Measurements from ENCODE around the gene ZNF286A.
"Not testable (repeated sequence)": the region's sequence is repeated elsewhere in the genome, so short reads cannot be mapped to it uniquely, and the experiment has no call there.

ZNF286A gene

DNA sequence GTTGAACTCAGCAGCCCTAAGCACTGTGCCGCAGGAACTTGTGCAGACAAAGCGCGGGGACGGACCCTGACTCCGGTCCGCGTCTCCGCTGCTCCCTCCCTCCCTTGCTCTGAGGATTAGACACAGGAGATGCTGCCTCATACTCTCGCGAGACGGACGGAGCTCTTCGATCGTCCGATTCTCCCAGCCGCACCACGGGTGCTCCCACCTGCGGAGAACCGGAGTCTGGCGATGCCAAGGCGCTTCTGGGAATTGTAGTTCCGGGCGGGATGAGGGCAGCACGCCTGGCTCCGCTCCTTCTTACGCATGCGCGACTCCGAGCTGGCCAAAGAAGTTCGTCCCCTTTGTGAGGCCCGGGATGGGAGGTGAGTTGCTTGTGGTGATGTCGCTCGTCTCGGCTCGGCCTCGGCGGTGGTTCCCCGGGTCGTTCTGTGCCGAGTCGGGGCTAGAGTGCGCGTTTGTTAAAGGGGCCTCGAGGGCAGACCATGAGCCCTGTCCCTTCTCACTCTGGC, at the start of gene ZNF286A:
Gene ZNF286A (plus strand): TSS at position 340 of the 512 bp plus-strand sequence. CDS start 578 bp downstream, outside the sequence.
- DNase-seq = peak; percentile 99

DNA sequence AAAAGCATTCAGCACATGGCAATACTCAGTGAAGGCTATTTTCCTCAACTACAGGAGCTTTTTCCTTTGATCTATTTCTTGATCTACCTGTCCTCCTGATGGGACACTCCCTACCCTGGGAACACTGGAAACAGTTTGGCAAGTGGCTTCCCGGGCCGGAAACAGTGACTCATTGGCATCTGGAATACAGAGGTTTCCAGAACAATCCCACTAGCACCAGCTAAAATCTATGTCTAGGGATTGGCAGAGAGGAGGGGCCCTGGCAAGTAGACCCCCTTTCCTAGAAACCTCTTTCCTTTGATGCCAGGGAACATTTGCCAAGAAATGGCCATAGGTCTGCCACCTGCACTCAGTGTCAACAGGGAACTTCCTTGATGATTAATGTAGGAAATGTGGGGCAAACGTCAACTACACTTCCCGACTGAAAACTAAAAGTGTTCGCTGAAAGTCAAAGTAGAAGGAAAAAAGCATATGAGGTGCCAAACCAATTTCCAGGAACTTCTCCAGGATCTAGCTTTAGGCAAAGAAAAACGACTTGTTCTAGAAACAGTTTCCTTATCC, 49.6 kb upstream of the ZNF286A start:
- no peak for DNase-seq

DNA sequence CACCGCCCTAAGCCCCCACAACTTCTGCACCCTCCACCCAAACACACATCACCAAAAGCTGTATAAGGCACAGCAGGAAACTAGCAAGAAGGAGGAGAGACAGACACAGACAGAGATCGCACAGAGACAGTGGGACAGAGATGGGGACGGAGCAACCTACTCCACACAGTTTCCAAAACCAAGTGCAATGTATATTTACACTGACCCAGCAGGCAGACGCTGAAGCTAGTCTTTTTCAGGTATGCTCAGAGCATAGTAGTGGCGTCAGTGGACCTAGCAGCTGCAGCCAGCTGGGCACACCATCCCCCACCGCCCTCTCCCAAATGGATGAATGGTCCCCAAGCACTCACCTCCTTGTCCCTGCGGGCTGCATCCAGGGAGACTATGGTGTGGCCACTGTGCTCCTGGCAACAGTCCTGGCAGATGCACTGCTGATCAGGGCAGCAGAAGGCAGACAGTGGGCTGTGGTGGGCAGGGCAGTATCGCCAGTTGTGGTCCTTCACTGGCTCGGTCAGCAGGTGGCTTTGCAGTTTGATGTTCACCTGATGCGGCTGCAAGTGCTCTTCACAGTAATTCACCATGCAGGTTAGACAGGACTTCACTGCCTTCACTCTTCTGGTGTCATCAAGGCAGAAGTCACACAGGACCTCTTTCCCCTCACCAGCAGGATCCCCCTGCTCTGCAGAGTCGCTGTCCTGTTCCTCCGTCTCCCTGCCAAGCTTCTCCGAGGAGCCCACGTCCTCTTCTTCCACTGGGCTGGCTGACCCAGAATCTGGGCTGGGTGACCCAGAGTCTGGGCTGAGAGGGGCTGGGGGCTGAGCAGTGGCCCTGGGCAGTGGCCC, 48.6 kb upstream of the ZNF286A start:
- DNase-seq = no peak

DNA sequence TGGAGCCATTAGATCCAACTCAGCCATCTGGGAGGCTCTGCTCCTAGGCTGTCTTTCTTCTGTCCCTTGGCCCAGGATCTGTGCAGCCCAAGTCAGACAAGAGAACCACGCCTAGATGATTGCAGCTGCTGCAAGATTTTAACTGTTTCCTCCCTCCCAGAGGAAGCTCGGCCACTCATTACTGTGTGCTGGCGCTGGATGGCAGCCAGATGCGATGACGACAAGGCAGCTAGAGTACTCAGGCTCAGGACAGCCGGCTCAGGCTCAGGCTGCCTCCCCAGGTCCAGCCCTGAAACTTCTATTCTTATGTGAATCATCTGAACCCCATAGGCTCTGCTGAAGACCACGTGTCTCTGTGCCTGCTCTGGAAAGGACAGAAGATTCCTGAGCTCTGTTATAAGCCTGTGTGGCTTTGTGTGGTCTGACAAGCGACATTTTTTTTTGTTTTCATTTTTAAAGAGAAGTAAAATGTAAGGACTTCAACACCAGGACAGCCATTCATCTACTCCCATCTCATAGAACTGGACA, 47.9 kb upstream of the ZNF286A start:
- peak; percentile 30 for DNase-seq

DNA sequence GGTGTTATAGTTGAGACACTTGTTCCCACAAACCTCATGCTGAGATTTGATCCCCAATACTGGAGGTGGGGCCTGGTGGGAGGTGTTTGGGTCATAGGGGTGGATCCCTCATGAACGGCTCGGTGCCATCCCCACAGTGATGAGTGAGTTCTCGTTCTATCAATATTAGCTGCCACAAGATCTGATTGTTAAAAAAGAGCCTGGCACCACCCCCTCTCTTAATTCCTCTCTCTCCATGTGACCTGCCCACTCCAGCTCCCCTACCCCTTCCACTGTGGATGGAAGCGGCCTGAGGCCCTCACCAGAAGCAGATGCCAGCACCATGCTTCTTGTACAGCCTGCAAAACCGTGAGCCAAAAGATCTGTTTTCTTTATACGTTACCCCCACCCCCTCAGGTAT, 46.6 kb upstream of the ZNF286A start:
- no peak for DNase-seq

DNA sequence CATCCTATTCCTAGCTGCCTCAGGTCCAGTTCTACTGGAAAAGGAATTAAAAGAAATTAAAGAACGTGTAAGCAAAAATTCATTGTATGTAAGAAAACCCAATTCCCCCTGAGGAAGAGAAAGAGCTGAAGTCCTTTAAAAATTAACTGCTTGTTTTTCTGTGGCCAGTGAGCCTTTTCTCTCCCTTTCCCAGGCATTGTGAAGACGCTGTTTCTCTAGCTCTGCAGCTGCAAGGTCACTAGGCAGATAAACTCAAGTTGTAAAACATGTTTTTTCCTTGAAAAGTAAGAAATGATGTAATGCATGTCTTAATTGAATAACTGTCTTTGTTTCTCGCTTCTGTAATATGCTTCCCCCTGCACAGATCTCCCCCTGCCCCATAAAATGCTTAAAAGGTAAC, 45.2 kb upstream of the ZNF286A start:
- DNase-seq = not testable (repeated sequence)

DNA sequence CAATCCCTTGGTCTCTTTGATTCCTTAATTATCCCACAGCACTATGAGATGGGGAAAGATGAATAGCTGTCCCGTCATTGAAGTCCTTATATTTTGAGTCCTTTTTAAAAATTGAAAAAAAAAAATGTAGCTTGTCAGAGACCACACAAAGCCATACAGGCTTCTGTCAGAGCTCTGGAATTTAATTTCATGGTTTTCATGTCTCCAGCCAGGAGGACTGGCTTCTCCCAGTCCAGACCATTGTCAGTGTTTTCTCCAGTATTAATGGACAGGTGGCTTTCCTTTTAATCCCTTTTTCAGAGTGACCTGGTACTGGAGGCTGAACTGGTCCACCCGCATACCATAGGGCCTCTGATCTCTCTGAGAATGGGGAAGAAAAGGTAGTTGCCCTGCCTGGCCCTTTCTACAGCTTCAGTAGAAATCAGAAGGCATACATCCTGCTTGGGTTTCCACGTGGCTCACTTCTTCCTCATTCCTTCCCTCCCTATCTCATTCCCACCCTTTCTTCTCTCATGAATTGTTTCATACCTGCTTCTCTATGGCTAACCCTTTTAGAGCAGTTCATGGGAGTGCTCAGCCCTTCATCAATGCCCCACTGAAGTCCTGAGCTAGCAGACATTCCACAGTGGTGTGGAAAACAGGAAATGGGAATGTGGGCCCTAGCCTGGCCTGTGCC, 44.5 kb upstream of the ZNF286A start:
- DNase-seq = no peak

DNA sequence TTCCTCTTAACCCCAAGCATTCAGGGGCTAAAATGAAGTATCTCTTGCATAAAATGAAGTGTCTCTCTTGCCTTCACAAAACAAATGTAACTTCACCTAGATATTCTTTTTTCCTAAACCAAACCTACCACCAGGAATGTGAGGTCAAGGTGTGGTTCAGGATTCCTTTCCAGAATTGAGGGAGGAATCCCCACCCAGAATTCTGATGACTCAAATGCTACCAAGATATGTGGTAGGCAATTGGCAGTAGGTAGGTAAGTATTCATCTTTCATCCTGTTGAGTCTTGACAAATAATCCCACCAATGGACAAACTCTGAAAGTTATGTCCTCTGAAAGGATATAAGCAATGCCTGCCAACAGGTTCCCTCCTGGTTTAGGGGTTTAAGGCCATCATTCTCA, 41.7 kb upstream of the ZNF286A start:
- DNase-seq = no peak

DNA sequence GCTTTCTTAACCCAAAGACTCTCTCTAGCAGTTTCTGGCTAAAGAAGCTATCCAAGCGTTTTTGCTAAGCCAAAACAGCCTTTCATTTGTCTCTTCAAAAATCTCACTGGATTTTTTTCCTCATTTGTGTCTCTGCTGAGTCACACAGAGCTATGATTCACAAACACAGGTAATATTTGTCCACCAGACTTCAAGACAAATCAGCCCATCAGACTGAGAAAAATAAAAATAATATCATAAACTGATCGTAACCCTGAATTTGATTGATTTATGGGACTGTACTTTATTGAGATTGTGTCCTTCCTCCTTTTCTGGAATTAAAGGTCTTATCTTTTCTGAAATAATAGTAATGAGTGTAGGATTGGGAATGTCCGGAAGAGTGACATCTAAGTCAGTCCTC, 41.3 kb upstream of the ZNF286A start:
- DNase-seq = no peak

DNA sequence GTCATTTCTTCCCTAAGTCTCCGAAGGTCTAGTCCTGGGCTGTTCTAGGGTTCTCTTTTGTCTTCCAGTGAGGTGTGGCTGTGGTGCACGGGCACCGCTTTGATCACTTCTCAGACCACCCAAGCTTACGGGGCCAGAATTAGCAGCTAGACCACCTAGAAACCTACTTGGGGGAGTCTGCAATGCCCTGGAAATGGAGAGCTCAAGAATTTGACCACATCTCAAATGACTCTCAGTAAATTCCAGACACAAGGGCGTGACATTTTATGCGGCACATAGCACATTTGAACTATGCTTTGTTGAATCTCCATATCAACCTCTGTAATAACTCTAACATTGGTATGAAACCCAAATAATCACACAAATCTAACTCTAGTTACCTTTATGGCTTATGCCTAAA, 40.3 kb upstream of the ZNF286A start:
- no peak for DNase-seq

DNA sequence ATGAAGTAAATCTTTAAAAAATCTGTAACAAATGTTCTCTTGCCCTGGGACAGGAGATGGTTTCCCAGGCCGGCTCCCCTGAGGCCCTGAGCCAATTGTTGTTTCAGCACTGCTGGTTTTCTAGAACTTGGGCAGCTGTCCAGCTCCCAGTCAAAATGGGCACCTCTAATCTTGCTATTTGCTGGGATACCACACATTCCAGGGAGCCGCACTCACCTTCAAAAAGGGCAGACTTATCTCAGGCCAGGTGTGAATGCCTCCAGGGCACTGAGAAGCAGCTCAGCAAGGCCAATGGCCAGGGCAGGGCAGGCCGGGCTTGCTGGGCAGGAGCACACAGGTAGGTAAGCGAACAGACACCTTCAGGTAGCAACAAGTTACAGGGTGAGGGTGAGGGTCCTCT, 39.9 kb upstream of the ZNF286A start:
- DNase-seq = no peak

DNA sequence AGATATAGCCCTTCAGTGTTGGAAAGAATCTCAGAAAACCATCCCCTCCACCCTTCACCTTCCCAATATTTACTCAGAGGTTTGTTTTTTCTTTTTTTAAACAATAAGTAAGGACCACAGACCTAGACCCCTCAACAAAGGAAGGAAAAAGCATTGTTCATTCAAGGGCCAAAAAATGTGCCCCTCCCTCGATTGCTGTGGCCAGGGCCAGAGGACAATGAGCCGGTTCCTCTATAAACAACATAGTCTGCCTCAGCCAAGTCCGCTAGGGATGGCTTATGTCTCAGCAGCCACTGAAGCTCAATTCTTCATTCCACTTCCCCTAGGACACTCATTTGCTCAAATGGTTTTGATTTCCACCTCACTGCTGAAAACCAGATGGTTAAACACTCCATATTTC, 39.5 kb upstream of the ZNF286A start:
- no peak for DNase-seq

DNA sequence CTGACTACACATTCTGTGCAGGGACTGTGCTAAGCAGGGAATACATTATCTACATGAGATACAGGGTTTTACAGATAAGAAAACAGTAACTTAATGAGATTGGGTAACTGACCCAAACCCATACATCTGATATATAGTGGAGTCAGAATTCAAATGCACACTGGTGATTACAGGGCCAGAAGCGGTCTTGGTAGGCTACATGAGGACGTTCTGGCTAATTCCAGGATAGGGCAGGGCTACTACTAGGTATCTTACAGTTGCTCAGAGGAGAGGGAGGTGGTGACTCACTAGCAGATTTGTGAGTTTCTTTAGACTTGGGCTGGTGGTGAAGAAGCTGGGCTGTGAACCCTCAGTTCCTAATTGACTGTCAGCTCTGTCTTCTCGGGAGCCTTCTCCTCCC, 36.9 kb upstream of the ZNF286A start:
- DNase-seq = no peak

DNA sequence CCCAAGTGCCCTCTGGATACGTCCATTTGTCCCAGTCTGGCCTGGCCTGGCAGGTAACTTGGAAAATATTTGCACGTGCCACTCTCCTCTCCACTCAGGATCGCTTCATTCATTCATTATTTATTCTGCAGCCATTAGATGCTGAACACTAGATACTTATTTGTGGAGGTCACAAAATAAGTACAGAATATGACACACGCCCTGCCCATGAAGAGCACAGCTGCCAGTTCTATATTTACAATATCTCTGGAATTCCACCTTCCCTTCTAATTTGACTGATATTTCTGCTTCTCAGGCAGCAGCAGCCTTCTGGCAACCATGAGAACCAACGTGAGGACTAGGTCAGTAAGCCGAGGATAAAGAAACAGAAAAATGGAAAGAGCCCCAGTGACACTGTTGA, 36.4 kb upstream of the ZNF286A start:
- DNase-seq = no peak

DNA sequence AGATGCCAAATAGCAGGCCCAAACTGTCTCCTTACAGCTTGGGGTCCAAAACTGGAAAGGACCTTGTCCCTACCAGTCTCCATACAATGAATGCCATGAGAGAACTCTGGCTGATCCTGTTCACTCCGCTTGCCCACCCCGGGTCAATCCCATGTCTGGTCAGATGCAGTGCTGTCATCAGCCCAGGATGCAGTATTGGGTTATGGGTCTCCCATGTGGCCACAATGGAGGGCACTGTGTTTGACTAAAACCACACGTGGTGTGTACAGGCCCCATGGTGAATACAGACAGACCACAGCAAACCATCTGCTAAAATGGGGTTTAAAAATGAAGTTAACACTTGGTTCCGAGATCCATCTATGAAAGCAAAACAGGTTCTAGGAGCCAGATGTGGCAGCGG, 35.9 kb upstream of the ZNF286A start:
- DNase-seq = no peak

DNA sequence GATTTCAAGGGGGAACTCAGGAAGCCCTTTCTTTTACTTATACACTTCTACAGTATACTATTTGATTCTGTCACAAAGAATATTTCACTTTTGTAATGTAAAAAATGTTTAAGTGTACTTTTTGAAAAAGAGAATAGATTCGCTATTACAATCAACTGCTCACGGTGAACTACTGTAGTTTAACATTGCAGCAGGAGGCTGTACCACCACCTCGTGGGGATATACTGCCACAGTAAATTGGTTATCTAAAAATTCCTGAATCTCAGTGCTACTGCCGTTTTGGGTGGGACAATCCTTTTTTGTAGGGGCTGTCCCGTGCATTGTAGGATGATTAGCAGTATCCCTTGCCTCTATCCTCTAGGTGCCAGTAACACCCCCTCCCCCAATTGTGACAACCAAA, 30.0 kb upstream of the ZNF286A start:
- not testable (repeated sequence) for DNase-seq

DNA sequence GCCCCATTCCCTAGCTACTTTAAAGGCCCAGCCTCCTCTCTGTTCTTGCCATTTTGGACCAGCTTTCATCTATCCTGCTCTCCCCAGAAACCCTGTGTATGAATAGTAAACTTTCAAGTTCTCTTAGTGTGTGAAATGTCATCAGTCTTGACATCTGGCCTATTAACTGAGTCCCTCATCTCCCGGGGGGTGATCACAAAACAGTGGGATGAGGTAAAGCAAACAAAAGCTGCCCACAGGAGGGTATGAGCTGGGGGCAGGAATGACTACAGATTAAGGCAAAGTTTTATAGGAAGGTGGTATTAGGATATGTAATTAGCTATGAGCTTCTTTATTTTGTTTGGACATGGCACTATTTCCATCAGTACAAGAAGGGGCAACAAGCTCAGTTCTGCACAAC, 24.9 kb upstream of the ZNF286A start:
- not testable (repeated sequence) for DNase-seq

DNA sequence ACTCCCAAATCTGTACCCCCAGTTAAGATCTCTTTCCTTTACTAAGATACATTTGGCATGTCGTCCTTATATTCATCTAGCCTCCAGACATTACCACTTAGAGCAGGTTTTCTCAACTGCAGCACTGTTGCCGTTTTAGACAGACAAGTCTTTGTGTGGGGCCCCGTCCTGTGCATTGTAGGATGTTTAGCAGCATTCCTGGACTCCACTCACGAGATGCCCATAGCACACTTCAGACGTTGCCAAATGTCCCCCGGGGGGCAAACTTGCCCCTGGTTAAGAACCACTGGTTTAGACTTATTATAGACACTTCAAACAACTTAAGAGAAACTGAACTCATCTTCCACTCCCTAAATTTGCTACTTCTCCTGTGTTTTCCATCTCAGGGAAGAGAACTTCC, 23.6 kb upstream of the ZNF286A start:
- DNase-seq = not testable (repeated sequence)

DNA sequence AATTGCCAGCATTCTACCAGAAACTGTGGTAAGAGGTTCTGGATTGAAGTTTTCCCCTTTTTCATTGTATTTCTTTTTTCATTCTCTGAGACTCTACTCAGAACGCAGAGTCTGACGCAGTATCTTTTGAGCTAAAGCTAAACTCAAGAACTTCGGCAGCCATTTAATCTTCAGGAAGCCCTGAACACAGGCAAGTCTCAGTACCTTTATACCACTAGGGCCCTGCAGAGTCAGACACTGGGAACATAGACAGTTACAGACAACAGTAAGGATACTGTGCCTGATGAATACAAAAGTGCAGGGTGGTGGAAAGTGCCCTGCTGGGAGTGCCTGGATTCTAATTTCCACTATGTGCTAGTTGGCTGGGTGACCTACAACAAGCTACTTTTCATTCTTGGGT, 16.4 kb upstream of the ZNF286A start:
- DNase-seq = not testable (repeated sequence)

DNA sequence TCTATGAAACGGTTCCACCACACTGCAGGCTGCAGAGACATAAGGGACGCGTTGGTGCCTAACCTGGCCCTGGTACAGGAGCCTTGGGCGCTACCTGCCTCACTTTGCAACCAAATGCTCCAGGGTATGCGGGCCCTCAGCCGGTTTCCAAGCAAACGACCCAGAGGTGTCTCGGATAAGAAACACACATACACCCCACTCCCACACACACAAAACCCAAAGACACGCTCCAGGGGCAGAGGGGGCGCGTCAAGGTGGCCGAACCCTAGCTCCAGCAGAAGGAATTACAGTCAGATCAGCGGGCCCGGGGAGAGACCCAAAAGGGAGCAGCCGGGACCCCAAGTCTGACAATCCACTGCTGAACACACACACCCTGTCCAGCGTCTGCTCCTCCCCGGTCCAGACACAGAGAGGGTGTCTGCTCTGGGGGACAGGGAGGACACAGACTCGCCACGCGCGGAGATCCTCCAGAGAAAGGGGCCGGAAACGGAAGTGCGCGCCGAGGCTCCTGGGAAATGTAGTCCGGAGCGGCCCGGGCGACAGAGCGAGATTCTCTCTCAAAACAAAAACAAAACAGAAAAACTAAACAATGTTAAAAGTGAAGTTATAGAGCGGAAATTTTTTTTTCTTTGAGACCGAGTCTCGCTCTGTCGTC, 15.6 kb upstream of the ZNF286A start, which contains the start of gene TRIM16:
Gene TRIM16 (minus strand): TSS at position 488 of the 655 bp plus-strand sequence. CDS start 32,702 bp downstream, outside the sequence.
- peak; percentile 75 for DNase-seq

DNA sequence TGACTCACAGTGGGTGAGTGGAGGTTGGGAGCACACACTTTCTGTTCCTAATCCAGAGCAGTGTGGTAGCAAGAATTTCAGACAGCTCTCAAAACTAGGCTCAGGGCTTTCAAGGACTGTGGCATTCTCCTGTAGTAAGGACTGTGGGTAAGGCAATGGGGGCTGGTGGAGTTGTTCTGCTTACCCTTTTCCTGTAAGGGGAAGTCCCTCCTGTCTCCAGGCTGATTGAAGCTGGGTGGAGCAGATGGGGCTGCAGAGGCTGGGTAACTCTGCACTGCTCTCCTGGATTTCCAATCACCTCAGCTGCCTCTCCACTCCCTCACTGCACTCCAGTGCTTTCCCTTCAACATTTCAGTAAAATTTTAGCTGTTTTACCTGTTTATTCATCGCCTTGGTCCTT, 12.1 kb upstream of the ZNF286A start:
- not testable (repeated sequence) for DNase-seq

DNA sequence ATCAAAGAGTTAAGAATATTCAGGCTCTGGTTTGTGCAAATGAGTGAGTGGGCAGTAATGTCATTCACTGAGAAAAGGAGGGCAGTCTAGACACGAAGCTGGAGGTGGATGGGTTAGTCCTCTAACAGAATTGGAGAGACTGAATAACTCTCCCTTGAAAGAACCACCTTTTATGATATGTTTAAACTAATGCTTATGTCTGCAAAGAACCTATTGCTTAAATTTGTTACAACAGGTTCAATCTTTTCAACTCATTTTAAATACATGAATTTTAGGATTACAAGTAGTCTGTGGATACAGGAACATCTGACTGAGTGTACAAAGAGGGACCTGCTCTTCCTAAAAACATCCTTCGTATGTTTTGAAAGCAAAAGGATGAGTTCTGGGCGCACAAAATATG, 585 bp upstream of the ZNF286A start:
- DNase-seq = not testable (repeated sequence)

DNA sequence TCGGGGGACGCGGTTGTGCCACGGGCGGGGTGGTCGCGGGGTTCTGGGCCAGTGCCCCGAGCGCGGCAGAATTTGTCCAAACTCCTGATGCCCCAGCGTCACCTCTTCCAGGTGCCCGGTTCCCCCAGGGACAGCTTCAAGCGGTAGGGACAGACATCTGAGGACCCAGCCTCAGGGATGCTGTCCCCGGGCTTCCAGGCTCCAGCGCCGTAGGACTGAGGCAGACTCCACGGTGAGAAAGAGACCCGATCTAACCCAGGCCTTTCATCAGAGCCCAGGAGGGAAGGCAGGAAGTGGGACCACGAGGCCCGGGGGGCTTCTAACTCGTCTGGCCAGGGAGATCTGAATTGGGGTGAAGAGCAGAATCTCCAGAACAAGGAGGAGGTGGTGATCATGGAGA, 385 bp downstream of the ZNF286A start:
- DNase-seq = not testable (repeated sequence)

All from CD4-positive, alpha-beta T cell treated with Interleukin-4 for 4 hours (primary cell).